LHCN-M2 (cell line): ENCODE measurements around the gene ACKR2. TPM values are rescaled to one million over a fixed set of nuclear protein-coding genes. Genes with fewer than 3 reads are reported as not detected.

Experiments
- DNase-seq: peaks from one replicate; pipeline ENCODE4 v3.0.0-alpha.2; 2012; ENCODE audit warnings: low read depth
- total RNA-seq: library from RNA; depleted of rRNA; stranded (reverse); fragments of >200 nt; gene quantifications from 2 replicates; pipeline ENCODE4 v1.2.3, GENCODE V29; 2014

Gene ACKR2
- total RNA-seq, 1 experiment from 2014 or later = 0.11 TPM

- no peak for DNase-seq
These were observed 20.6 kb downstream of the ACKR2 start for GRCh38 chr3:42829628-42830436.

DNA sequence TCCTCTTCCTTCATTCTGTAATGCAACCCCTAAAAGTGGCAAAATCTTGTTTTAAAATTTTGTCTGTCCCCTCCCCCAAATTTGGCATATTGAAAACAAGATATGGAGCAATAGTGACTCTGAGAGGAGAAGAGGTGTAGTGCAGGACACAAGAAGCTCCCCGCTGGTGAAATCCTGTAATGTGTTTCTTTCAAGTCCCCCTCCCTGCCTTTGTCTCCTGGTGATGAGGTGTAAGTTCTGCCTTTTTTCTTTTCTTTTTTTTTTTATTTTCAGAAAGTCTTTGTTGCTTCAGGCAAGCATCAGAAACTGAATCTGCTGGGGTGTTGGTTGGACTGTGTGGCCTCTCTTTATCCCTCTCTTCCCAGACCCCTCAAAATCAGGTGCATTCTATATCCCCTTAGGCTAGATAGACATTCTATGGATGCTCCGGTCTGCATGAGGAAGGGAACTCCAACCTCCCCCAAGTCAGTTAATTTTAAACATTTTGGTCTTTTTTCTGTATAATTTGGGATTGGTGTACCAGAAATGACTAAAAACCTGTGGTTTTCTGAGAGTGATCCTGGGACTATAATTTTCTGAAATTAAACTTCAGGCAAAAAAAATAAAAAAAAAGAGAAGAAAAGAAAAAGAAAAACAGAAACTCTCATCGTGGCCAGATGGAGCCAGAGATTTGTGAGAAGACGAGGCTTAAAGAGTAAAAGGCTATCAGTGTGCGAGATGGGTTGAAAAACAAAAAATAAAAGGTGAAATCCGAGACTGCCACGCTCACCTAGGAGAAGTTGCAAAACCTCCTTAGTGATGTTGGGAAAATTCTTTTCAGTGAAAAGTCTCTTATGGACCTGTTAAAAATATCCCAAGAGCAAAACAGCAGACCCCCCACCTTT is 21.4 kb downstream of the ACKR2 start:
- DNase-seq = peak; percentile 38

DNA sequence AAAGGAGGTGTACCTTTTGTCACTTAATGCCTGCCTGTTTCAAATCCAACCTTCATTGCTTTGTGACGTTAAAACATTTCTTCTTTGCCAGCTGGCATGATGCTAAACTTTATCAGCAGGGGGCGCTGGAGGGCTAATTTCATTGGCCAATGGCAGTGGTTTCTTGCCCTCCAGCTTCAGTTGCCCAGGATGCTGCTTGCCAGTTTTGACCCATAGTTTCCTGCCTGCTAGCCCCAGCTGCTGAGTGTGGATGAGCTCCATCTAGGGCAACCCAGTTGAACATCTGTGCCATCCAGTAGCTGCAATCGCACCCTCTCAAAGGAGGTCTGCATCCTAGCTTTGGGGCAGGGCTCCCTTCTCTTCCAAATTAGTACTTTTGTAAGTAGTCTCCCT is 22.1 kb downstream of the ACKR2 start:
- DNase-seq = peak; percentile 77

- no peak for DNase-seq
These were observed 27.2 kb downstream of the ACKR2 start for GRCh38 chr3:42836150-42837123.

DNA sequence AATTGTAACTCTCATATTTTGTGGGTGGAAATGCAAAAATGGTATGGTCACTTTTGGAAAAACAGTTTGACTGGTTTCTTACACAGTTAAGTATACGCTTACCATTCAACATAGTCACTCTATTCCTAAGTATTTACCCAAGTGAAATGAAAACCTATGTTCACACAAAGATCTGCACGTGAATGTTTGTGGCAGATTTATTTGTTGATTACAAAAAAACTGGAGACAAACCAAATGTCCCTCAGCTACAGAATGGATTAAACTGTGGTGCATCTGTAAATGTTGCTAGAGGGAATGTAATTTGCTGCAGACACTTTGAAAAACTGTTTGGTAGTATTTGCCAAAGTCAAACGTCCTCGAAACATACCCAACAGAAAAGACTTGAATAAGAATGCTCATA is 29.3 kb downstream of the ACKR2 start:
- no peak for DNase-seq

- peak; percentile 70 for DNase-seq
These were observed 30.4 kb downstream of the ACKR2 start for GRCh38 chr3:42839616-42840015.

GRCh38 chr3:42841332-42841731 is 32.1 kb downstream of the ACKR2 start:
- DNase-seq = no peak

- no peak for DNase-seq
These were observed 34.6 kb downstream of the ACKR2 start for GRCh38 chr3:42843713-42844411.

DNA sequence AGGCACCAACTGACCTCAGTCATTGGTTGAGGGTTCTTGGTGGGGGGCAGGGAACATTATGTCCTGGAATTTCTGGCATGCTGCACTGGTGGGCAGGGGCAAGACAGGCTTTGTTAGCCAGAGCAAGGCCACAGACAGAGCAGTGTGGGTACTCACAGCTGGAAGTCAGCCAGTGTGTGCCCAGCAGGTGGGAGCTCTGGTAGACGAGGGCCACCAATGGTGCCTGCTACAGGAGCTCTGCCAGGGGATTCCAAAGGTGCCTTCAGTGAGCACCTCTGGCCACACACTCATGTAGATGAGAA is 35.1 kb downstream of the ACKR2 start:
- DNase-seq = no peak

GRCh38 chr3:42844815-42845214 is 35.6 kb downstream of the ACKR2 start:
- DNase-seq = no peak

DNA sequence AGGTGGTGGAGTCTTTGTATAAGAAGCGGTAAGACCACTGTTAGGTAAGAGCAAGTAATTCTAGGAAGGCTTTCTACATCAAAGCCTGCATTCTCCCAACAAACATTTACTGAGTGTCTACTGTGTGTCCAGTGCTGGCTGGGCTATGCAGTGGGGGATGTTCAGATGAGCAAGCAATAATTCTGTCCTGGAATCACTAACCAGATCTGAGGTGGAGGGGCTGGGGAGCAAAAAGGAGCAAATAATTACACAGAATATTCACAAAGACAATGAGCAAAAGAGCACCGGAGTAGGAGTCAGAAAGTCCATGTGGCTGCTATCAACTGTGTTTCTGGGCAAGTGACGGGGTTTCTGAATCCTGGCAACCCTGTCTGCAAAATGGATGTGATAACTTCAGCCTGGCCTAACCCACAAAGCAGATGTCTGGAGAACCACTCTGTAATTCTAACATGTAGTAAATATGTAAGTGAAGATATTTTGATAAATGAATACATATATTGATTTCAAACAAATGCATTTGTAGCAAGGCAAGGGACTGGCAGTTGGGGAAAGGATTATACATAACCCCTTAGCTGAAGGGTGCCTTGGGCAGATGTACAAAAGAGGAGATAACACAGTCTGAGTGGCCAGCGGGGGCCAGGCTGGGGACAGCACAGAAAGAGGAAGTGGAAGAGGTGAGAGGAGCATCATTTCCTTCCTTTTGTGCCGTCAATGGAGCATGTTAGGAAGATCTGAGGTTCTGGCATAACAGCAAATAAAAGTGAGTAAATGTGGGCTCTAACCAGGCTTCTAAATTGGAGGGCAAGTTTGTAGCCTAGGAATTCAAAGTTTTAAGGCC is 37.7 kb downstream of the ACKR2 start:
- no peak for DNase-seq

DNA sequence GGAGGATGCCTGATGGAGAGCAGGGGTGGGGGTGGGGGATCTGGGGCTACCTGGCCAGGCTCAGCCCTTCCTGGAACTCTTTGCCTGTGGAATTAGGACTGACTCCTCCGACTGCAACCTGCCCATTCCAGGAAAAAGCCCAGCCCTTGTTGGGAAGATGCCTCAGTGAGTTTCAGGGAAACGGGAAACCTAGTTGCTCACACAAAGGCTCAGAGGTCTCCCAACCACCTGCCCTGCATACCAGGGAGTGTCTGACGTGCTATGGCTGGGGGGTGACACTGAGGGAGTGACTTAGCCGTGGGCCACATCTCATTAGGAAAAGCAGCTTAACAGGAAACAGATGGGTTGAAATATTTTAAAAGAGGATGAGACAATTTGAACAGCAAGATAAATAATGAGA is 38.5 kb downstream of the ACKR2 start:
- DNase-seq = no peak

DNA sequence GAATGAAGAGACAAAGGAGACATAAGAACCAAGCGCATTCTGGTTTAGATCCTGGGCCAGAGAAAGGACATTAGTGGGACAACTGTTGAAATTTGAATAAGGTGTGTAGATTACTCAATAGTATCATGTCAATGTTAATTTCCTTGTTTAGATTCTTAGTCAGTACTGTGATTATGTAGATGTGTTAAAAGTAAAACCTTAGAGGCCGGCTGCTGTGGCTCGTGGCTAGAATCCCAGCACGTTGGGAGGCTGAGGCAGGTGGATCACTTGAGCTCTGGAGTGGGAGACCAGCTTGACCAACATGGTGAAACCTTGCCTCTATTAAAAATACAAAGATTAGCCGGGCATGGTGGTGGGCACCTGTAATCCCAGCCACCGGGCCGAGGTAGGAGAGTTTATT is 39.8 kb downstream of the ACKR2 start:
- DNase-seq = no peak

DNA sequence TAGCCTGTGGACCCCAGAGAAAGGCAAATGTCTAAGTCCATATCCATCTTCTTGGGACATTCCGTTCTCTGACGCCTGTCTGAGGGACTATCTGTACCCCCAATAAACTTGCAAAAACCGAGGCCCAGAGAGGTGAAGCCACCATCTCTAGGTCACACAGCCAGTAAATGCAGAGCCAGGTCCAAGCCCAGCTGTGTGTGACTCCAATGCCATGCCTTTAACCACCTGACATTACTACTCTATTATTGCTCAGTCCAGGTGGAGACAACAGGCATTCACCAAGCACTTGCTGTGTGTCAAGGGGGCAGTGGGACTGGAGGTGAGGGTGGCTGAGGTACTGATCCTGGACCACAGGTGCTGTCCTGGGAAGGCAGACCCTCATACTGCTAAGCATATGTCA is 41.0 kb downstream of the ACKR2 start:
- DNase-seq = no peak

- peak; percentile 80 for DNase-seq
These were observed 42.1 kb downstream of the ACKR2 start for GRCh38 chr3:42851228-42851834.

DNA sequence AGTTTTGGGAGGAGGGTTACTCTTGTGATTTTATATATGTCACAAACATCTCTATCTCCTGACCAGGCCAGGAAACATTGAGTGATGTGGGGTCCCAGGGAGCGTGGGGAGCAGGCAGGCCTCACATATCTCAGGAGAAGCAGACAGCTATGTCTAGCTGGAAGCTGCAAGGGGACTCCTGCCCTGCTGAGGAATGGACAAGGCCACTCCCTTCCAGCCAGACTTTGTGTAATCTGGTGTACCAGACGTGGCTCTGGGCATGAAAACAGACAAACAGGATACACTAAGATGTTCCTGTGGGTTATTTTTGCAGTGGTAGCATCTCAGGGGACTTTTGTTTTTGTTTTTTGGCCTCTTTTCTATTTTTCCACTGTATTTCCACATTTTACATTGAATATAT is 43.2 kb downstream of the ACKR2 start:
- DNase-seq = peak; percentile 34

DNA sequence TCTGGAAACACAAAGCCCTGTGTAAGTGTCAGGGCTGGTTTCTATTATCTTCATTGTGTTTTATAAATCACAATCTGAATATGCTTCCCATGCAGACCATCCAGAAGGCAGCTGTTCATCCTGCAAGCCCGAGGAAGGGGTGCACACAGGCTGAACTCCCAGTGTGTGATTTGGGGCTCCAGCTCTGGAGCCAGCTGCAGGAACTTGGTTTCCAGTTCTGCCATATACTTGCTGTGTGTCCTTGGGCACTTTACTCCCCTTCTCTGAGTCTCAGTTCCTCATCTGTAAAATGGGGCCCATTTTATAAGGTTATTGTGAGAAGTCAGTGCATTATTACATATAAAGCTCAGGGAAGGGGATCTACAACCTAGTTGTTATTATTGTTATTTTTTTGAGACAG is 43.8 kb downstream of the ACKR2 start:
- DNase-seq = no peak

GRCh38 chr3:42853739-42854302 is 44.6 kb downstream of the ACKR2 start:
- no peak for DNase-seq

- DNase-seq = no peak
These were observed 45.9 kb downstream of the ACKR2 start for GRCh38 chr3:42855219-42855546.
